ENCODE data around the gene DENND5A. TPM values are rescaled to one million over a fixed set of nuclear protein-coding genes. Genes with fewer than 3 reads are reported as not detected.

Gene DENND5A
- total RNA-seq, 4 donors from 2014 or later = 18.9 to 117 (median 22.7) TPM

- 58 to 76% methylated on average over 6 to 10 of the region's 10 CpGs for WGBS, 2 donors (ENCODE audit: low coverage in 1 of 2)
- no peaks in the 10 kb centered on the region for H3K9me3 ChIP-seq
- in situ Hi-C loops (cut with MboI; ENCODE audit: low pct_ligation_motif_present in 1 of 4, low pct_unique_long_range_greater_than_20kb in 1 of 4, low sequenced_read_pairs in 3 of 4) (no loop called here), intact Hi-C loops (cut with DNase I; ENCODE audit: low total_unique reads) (loop anchor here (5.0 kb wide), 1 partner anchor 76 kb away; no protein-coding TSS in a partner anchor)
- H3K27ac ChIP-seq = no peak overlapping the region
- peaks cover 9% of the 10 kb centered on the region for H3K27me3 ChIP-seq
- H3K4me3 ChIP-seq = no peak overlapping the region
- no peaks in the 10 kb centered on the region for H3K36me3 ChIP-seq
- TF ChIP-seq EP300 (IDR thresholded peaks at IDR 0.05; ENCODE audit: low read depth) (no peak), CTCF (IDR thresholded peaks at IDR 0.05) (peak in 2 of 5 experiments; percentile 2 to 7)
- DNase-seq = no peak
- H3K4me1 ChIP-seq = peaks cover 0 to 29% (median 13%) of the 10 kb centered on the region in 4 donors
These were observed 172.0 kb downstream of the DENND5A start for GRCh38 chr11:9092853-9093778.

- DNase-seq = no peak
- Histone ChIP-seq H3K4me1 (peaks cover 0 to 24% (median 13%) of the 10 kb centered on the region in 4 donors), H3K4me3 (peak overlapping the region in 2 of 4 donors; percentile 51 to 64), H3K27me3 (peaks cover 9% of the 10 kb centered on the region), H3K9me3 (no peaks in the 10 kb centered on the region), H3K36me3 (no peaks in the 10 kb centered on the region), H3K27ac (peak overlapping the region in 1 of 4 donors; percentile 54)
- in situ Hi-C loops (cut with MboI; ENCODE audit: low pct_ligation_motif_present in 1 of 4, low pct_unique_long_range_greater_than_20kb in 1 of 4, low sequenced_read_pairs in 3 of 4) (no loop called here), intact Hi-C loops (cut with DNase I; ENCODE audit: low total_unique reads) (loop anchor here (5.0 kb wide), 1 partner anchor 75 kb away; no protein-coding TSS in a partner anchor)
- whole genome bisulfite sequencing, 2 donors (ENCODE audit: low coverage in 1 of 2) = 61% methylated on average over 4 of the region's 4 CpGs; no CpG with 5 or more reads in 1 of the 2 donors
- no peak for TF ChIP-seq POLR2AphosphoS5 (IDR thresholded peaks at IDR 0.05)
- no peak for TF ChIP-seq EP300 (IDR thresholded peaks at IDR 0.05; ENCODE audit: low read depth)
- TF ChIP-seq CTCF (IDR thresholded peaks at IDR 0.05) = no peak
- TF ChIP-seq POLR2A (IDR thresholded peaks at IDR 0.05) = no peak
These were observed 173.1 kb downstream of the DENND5A start for GRCh38 chr11:9092072-9092471.

GRCh38 chr11:9091044-9091922, 173.9 kb downstream of the DENND5A start, which contains the start of gene SCUBE2:
Gene SCUBE2, minus strand, starts transcription at chr11:9091599. Its CDS starts 71 bp downstream, at chr11:9091528.
- Histone ChIP-seq H3K36me3 (no peaks in the 10 kb centered on the region), H3K4me3 (peak within 1 kb of the TSS; percentile 14 to 64 (median 55)), H3K27me3 (peaks cover 9% of the 10 kb centered on the region), H3K4me1 (peaks cover 0 to 24% (median 13%) of the 10 kb centered on the region in 4 donors), H3K9me3 (no peaks in the 10 kb centered on the region), H3K27ac (peak within 1 kb of the TSS; percentile 45 to 59 (median 52))
- DNase-seq = peak; percentile 32
- 13% methylated on average over 20 of the region's 113 CpGs; no CpG with 5 or more reads in 1 of the 2 donors for WGBS, 2 donors (ENCODE audit: low coverage in 1 of 2)
- intact Hi-C loops (cut with DNase I; ENCODE audit: low total_unique reads) (loop anchor here (5.0 kb wide), 1 partner anchor 74 kb away; no protein-coding TSS in a partner anchor), in situ Hi-C loops (cut with MboI; ENCODE audit: low pct_ligation_motif_present in 1 of 4, low pct_unique_long_range_greater_than_20kb in 1 of 4, low sequenced_read_pairs in 3 of 4) (no loop called here)
- no peak for TF ChIP-seq POLR2A (IDR thresholded peaks at IDR 0.05)
- TF ChIP-seq EP300 (IDR thresholded peaks at IDR 0.05; ENCODE audit: low read depth) = no peak
- TF ChIP-seq CTCF (IDR thresholded peaks at IDR 0.05) = no peak
- no peak for TF ChIP-seq POLR2AphosphoS5 (IDR thresholded peaks at IDR 0.05)
